ENCODE results near the gene TSPAN5.

- TF ChIP-seq POLR2A (IDR thresholded peaks at IDR 0.05; ENCODE audit: low read length), result no peak
- TF ChIP-seq GATA1 (IDR thresholded peaks at IDR 0.05; ENCODE audit: low read depth, low read length), result no peak
These were observed 154.7 kb downstream of the TSPAN5 start for GRCh38 chr4:98503676-98504075.
